IPS-NIHi7 (cell line): ENCODE results near the gene PEAK3.

Experiments used
- DNase-seq: peaks from one replicate; pipeline ENCODE4 v3.0.0; 2012; ENCODE audit warnings: mixed read lengths; ENCODE audit errors: extremely low spot score

The PEAK3 gene, protein sequence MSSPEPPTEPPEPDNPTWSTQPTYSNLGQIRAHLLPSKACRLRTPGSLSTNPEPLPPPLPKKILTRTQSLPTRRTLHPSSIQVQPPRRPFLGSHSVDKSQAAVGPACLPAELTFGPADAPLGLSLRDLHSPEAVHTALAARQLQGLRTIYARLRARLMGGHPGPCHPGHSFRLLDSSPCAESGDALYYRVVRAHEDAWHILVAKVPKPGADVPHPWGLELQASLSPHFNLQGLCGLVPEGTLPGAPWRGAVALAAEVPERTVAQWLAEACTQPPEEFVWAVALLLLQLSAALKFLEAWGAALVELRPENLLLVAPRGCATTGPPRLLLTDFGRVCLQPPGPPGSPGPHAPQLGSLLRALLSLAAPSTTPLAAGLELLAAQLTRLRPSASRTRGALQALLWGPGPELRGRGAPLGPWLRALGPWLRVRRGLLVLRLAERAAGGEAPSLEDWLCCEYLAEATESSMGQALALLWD

DNA sequence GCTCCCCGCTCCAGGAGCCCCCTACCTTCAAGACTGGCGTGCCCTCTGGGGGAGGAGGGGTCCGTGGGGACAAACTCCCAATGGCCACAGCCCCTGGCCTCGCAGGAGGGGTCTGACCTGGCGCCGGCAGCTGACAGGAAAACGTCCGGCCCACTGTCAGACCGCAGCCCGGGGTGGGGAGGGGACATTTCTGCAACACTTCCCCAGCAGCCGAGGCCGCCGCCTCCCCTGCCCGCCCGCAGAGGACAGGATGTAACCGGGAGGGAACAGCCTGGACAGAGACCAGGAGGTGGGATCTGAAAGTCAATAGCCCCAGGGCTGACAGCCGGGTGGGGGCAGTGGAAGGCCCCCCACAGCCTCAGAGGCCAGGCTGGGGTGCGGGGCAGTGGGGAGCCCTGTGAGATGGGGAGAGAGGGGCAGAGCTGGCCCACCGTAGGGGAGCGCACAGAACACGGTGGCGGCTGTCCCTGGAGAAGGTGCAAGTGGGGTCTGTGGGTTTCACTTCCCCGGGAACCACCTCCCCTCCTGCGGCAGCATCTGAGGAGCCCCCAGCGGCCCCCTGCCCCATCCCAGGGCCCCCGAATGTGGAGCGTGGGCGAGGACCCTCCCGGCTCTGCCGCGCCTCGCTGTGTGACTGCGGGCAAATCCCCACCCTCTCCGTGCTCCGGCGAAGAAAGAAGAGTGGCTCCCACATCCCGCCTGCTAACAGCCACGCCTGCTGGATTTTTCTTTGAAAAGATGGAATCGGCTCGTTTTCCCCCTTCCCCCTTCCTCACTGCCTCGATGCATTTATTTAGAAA, at the start of gene PEAK3:
Gene PEAK3 (minus strand): TSS at position 114 of the 800 bp plus-strand sequence. CDS start 1,244 bp downstream, outside the sequence.
- peak; percentile 70 for DNase-seq

DNA sequence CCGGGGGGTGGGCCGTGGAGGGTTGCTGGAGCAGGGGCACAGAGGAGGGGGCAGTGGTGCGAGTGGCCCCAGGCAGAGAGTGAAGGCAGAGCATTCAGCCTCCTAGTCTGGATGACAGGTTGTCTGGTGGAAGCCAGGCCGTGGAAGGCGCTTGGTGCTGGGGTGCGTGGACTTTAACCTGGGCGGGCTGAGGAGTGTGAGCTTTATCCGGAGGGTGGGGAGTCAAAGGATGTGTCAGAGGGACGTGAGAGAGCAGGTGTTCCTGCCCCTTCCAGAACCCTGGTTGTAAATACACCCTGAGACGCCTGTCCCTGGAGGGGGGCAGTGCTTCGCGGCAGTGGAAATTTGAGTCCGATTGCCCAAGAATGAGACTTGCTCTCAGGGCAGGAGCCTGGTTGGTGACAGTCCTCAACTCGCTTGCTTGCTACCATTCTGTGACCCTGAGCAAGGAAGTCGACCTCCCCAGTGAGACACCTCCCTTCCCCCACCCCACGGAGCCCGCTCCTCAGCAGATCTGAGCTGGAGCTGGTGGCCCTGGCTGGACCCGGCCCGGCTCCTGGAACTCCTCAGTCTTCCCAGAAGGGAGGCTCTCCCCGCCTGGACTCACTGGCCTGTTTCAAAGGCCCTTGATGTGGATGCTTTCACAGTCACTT, 48.8 kb upstream of the PEAK3 start:
- DNase-seq: no peak

DNA sequence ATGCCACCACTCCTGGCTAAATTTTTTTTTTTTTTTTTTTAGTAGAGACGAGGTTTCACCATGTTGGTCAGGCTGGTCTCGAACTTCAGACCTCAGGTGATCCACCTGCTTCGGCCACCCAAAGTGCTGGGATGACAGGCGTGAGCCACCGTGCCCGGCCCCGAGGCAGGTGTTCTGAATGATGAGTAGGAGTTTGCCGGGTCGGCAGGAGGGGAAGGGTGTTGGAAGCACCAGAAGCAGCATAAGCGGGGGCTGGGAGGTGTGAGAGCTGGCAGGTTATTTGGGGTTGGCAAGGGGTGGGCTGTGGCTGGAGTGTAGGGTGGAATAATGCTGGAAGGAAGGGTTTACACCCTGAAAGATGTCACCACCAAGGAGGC, 48.3 kb upstream of the PEAK3 start:
- no peak for DNase-seq

DNA sequence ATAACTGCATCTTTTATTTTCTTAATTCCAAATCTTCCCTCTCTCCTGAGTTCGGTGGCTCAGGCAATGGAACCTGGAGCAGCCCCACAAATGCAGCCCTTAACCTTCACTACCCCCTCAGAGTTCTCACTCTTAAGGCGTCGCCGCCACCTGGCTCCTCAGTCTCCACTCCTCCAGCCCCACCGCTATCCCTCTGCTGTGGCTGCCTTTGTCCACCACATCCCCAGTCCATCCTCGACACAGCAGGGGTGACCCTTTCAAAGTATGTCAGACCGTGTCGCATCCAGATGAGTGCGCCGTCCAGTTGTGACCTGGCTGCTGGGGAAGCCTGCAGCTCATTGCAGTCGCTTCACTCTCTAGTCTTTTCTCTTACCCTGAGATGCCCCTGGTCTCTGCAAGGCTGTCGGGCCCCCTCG, 47.5 kb upstream of the PEAK3 start:
- DNase-seq: no peak

DNA sequence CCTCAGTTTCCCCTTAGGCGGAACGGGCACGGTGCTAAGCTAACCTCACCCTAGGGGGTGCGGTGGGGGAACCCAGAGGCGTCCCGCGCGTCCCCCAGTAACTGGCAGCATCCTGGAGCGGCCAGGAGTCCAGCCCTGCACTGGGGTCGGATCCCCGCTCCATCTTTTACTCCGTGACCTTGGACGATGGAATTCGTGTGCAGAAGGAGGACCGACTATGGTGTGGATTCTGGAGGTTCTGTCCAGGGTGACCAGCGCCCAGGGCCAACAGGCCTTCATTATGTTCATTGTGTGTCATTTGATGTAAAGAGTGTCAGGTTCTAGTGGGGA, 47.1 kb upstream of the PEAK3 start:
- DNase-seq: no peak

DNA sequence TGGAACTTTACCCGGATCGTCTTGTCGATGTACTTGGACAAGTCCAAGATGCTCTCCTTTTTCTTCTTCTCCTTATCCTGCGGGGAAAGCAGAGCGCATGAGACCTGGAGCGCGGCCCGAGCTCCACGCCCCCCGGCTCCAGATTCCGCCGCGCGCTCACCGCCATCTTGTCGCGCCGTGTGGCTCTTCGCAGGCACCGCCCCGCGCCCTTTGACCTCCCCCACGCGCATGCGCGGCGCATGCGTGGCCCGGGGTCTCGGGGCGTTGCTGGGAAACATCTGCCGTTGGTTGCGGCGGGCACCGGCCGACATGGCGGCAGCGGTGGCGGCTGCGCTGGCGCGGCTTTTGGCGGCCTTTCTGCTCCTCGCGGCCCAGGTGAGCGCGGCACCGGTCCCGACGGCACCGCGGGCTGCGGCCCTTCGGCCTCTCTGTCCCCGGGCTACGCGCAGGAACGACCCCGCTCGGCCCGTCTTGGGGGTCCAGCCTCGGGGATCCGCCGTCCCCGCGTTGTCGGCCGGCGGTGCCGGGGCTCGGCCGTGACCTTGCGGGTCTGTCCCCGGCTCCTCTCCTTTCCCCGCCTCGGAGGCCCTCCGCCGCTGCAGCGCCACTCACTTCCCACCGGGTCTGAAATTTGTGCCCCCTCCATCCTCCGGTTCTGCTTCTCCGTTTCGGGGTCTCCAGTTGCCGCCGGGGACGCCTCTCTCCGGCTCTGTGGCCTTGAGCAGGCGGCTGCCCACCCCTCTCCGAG, 46.6 kb upstream of the PEAK3 start, which contains the start of the genes LSM7 and SPPL2B:
Gene LSM7 (minus strand): TSS at position 186 of the 748 bp plus-strand sequence. CDS start 20 bp downstream, at position 166.
Gene SPPL2B (plus strand): TSS at position 284 of the 748 bp plus-strand sequence. CDS start 26 bp downstream, at position 310.
- peak; percentile 99 for DNase-seq

DNA sequence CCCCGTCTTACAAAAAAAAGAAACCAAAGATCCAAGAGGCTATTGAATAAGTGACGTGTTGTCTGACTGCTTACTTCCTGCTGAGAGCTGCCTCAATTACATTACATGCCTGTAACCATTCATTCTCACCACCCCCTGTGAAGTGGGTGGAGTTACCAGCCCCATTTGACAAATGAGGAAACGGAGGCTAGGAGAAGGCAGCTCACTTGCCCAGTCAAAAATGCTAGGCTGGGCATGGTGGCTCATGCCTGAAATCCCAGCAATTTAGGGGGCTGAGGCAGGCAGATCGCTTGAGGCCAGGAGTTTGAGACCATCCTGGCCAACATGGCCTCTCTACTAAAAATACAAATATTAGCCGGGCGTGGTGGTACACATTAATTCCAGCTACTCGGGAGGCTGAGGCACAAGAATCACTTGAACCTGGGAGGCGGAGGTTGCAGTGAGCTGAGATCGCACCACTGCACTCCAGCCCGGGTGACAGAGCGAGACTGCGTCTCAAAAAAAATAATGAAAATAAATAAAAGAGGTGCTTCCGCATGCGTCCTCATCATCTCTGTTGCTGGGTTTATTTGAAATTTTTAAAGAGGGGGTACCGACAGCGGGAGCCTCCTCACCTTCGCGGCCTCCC, 45.9 kb upstream of the PEAK3 start:
- DNase-seq: peak; percentile 68

DNA sequence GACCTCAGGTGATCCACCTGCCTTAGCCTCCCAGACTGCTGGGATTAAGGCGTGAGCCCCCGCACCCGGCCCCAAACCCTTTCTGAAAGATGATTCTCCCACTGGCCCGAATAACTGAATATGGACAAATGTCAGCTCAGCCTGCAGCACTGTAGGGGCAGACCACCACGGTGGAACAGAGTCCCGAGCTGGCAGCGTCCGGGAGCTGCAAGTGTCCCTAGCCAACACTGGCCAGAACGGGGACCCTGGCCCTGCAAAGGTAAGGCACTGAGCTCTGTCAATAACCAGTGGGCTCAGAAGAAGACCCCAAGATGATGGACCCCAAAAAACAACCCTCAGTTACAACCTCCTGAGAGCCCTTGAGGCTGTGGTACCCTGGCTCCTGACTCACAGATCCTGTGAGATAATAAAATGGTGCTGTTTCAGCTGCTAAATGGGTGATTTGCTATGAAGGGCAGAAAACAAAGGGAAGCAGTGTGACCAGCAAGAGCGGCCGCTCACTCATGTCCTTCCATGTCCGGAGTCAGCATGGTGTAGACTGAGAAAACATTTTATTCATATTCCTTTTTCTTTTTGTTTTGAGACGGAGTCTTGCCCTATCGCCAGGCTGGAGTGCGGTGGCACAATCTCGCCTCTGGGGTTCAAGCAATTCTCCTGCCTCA, 44.9 kb upstream of the PEAK3 start:
- DNase-seq: no peak

DNA sequence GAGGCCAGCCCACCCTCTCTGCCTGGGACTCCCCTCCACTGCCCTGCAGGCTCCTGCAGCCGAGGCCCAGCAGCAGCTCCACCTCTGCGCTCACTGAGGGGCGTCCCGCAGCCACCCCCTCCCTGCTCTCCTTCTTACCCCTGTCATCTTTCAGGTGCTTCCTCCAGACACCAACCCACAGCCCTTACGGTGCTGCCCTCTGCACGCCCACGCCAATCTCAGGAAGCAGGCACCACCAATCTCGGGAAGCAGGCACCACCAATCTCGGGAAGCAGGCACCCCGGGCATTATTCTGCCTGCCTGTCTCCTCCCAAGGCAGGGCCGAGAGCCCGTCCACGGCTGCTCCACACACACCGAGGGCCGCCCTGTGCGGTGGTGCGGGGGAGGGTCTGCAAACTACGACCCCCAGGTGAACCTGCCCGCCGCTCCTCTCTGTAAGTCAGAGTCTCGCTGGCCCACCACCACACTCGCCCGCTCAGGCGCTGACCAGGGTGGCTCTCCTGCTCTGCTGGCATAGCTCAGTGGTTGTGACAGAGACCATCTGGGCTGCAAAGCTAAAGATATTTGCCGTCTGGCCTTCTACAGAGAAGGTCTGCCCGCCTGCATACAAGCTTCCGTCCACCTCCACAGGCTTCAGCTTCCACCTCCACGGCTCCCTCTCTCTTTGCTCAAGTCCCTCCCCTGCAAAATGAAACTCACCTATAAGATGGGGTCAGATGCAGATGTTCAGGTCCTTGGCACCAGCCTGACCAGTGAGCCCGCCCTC, 43.5 kb upstream of the PEAK3 start:
- no peak for DNase-seq

DNA sequence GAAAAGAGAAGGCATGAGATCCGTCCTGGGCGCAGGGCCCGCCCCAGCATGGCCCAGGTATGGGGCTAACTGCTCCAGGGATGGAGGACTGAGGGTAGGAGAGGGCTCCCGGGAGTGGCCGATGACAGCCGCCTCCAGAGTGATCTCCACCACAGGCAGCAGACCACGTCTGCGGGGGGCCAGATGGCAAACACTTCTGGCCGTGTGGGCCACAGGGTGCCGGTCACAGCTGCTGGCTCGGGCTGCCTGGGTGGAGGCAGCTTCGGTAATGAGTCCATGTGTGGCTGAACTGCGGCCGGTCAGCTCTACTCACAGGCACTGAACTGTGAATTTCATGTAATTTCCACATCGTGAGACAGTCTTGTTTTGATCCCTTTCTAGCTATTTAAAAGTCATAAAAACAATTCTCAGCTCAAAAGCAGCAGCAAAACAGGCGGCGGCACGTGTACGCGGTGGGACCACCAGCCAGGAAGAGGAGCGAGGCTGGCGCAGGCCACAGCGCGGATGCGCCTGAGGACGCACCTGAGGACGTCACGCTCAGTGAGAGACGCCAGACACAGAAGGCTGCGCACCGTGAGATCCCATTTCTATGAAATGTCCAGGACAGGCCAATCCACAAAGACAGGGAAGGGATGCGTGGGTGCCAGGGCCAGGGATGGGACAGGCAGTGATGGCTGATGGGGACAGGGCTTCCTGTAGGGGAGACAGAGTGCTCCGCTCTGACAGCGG, 42.4 kb upstream of the PEAK3 start:
- DNase-seq: no peak

DNA sequence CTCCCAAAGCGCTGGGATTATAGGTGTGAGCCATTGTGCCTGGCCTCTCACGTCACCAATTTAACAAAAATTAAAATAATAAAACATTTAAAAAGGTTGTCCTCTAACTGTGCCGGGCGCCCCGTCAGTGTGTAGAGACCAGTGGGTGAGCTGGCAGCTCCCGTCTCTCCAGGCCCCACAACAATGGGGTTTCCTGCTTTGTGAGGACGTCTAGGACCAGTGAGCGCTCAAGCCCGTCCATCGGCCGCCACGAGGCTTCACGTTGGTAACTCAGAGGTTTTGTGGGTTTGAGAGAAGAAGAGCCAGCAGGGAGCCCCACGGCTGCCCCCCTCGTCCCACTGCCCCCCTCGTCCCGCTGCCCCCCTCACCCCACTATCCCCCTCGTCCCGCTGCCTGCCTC, 41.7 kb upstream of the PEAK3 start:
- no peak for DNase-seq

DNA sequence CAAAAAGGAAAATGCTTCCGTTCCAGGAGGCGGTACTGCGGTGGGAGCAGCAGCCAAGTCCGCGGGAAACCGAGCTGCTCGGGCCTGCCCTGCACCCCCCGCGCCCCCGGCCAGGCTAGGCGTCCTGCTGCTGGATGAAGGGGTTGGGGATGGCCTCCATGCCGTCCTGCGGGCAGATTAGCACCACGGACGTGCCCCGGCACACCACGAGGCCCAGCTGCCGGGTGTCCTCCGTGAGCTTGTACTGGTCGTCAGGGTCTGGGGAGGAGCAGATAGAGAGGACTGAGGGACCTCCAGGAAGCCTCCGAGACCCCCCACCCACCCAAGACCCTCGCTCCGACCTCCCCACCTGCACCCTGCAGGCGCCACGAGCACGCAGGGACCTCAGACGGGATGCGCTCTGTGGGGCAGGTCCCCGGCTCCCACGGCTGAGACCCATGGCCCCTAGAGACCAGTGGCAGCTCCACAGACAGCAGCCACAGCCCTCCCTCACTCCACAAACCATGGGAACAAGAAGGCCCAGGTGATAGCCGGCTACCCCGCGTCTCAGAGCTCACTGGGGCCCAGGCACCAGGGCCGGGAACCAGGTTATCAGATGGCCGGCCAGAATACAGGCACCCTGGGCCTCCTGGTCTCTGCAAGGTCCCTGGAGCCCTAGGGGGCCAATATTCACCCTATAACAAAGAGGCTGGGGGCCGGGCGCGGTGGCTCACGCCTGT, 39.7 kb upstream of the PEAK3 start:
- no peak for DNase-seq

DNA sequence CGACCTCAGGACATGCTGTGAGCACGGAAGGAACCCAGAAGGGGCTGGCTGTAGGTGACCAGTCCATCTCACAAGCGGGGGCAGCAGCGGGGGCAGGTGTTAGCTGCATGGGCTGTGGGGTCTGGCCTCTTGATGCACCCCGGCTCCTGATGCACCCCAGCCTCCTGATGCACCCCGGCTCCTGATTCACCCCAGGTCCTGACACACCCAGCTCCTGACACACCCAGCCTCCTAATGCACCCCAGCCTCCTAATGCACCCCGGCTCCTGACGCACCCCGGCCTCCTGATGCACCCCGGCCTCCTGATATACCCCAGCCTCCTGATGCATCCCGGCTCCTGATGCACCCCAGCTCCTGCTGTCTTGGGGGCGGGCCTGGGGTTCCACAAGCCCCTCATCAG, 39.0 kb upstream of the PEAK3 start:
- DNase-seq: no peak

DNA sequence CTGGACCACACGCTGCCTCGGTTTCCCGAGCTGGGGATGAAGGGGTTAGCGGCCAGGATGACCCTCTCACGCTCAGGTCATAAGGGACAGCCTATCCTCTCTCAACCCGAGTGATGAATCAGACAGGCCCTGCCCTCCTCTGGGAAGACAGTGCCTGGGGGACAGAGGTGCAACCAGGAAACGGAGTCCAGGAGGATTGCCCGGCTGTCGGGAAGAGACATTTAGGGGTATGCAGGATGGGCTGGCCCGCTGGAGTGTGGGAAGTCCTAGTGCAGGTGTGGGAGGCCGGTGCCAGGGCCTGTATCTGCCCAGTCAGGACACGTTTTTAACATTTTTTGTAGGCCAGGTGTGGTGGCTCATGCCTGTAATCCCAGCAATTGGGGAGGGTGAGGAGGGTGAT, 38.1 kb upstream of the PEAK3 start:
- no peak for DNase-seq

DNA sequence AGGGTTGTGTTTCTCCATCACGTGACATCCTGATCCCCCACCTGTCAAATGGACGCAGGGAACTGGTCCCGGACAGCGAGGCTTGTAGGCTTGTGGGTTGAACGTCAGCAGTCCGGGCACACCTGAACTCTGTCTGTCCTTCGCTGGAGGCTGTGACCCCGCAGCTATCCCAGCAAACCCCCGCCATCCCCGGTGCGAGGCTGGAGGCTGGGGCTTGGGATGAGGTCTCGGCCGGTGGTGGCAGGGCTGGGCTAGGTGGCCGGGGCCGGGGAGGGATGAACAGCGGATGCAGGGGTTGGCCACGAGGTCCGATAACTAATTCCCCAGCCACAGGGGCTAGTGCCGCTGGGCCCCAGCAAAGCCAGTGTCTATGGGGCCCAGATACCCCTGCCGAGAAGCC, 37.6 kb upstream of the PEAK3 start:
- DNase-seq: no peak

DNA sequence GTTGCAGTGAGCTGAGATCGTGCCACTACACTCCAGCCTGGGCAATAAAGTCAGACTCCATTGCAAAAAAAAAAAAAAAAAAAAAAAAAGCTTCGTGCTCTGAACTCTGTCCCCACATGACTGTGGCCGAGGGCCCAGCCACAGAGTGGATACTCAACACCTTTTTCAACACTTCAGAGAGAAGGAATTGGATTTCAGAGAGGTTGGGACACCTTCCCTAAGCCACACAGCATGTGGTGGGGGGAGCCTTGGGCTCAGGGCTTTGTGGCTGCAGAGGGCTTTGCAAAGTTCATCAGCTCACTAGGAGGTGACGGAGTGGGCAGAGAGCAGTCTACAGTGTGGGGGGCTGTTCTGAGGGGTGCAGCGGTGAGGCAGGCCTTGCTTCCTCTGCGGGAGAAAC, 36.9 kb upstream of the PEAK3 start:
- DNase-seq: no peak

DNA sequence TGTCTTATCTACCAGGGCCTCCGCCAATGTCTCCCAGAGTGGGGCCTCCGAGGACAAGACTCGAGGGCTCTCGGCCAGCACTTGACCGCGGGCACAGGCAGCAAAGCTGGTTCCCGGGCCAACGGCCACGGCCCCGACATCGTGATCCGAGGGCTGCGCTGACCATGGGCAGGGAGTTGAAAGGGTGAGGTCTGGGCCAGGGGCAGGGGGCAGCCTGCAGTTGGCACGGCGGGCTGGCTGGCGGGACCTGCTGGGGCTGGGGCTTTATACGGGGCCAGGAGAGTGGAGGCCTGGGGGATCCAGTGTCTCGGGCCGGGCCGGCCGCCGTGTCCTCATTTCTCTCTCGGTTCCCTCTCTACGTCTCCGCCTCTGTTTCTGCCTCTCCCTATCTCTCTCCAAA, 35.8 kb upstream of the PEAK3 start:
- DNase-seq: no peak

DNA sequence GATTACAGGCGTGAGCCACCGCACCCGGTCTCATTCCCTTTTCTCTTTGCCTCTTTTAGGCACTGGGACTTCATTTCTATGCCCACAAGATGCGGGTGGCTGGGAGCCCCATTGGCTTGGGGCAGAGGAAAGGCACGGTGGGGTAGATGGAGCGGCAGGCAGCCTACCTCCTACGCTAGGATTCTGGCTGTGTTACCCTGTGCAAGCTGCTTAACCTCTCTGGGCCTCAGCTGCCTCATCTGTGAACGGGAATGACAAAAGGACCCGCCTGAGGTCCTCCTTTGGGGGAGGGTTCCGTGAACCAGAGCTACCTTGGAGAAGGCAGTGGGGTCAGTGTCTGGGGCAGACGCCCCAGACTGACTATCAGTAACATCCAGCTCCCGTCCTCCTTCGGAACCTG, 35.3 kb upstream of the PEAK3 start:
- DNase-seq: no peak
